ENCODE measurements around the gene INTS1. TPM values are rescaled to one million over a fixed set of nuclear protein-coding genes. Genes with fewer than 3 reads are reported as not detected.

INTS1 gene
- total and polyA plus RNA-seq, 3 experiments from 2014 or later = 26.1 to 111 (median 96.6) TPM

- H3K27ac Mint-ChIP-seq = no peak overlapping the region
- no peaks in the 10 kb centered on the region for H3K9me3 Mint-ChIP-seq
- DNase-seq = no peak
- H3K4me1 Mint-ChIP-seq = peaks cover 3 to 15% (median 5%) of the 10 kb centered on the region in 3 donors
- Histone ChIP-seq H3K9me3 (ENCODE audit: low read length) (no peaks in the 10 kb centered on the region), H3K36me3 (ENCODE audit: insufficient read depth, low read length) (no peaks in the 10 kb centered on the region), H3K27ac (ENCODE audit: low read depth, low read length) (no peak overlapping the region), H3K4me1 (ENCODE audit: insufficient read depth, low read length) (peaks cover 5% of the 10 kb centered on the region), H3K4me3 (ENCODE audit: low read length) (no peak overlapping the region), H3K27me3 (ENCODE audit: insufficient read depth, low read length, poor library complexity, severe bottlenecking) (no peaks in the 10 kb centered on the region)
- no peaks in the 10 kb centered on the region for H3K27me3 Mint-ChIP-seq
- H3K4me3 Mint-ChIP-seq = no peak overlapping the region
- peaks cover 0 to 52% (median 0%) of the 10 kb centered on the region in 3 donors for H3K36me3 Mint-ChIP-seq
- ChIA-PET POLR2A (no interaction called here), CTCF (no interaction called here)
Measured at GRCh38 chr7:1538544-1539180, 34.5 kb upstream of the INTS1 start.

- H3K9me3 Mint-ChIP-seq = no peaks in the 10 kb centered on the region
- Histone ChIP-seq H3K9me3 (ENCODE audit: low read length) (no peaks in the 10 kb centered on the region), H3K27me3 (ENCODE audit: insufficient read depth, low read length, poor library complexity, severe bottlenecking) (no peaks in the 10 kb centered on the region), H3K4me3 (ENCODE audit: low read length) (no peak overlapping the region), H3K27ac (ENCODE audit: low read depth, low read length) (no peak overlapping the region), H3K36me3 (ENCODE audit: insufficient read depth, low read length) (no peaks in the 10 kb centered on the region), H3K4me1 (ENCODE audit: insufficient read depth, low read length) (peaks cover 14% of the 10 kb centered on the region)
- peak overlapping the region in 1 of 8 donors; percentile 79 for H3K27ac Mint-ChIP-seq
- ChIA-PET CTCF (no interaction called here), POLR2A (no interaction called here)
- H3K4me3 Mint-ChIP-seq = peak overlapping the region in 1 of 7 donors; percentile 61
- peaks cover 0 to 47% (median 0%) of the 10 kb centered on the region in 3 donors for H3K36me3 Mint-ChIP-seq
- DNase-seq = no peak
- peaks cover 12 to 24% (median 14%) of the 10 kb centered on the region in 3 donors for H3K4me1 Mint-ChIP-seq
- no peaks in the 10 kb centered on the region for H3K27me3 Mint-ChIP-seq
Measured at GRCh38 chr7:1537535-1538412, 33.6 kb upstream of the INTS1 start.

DNA sequence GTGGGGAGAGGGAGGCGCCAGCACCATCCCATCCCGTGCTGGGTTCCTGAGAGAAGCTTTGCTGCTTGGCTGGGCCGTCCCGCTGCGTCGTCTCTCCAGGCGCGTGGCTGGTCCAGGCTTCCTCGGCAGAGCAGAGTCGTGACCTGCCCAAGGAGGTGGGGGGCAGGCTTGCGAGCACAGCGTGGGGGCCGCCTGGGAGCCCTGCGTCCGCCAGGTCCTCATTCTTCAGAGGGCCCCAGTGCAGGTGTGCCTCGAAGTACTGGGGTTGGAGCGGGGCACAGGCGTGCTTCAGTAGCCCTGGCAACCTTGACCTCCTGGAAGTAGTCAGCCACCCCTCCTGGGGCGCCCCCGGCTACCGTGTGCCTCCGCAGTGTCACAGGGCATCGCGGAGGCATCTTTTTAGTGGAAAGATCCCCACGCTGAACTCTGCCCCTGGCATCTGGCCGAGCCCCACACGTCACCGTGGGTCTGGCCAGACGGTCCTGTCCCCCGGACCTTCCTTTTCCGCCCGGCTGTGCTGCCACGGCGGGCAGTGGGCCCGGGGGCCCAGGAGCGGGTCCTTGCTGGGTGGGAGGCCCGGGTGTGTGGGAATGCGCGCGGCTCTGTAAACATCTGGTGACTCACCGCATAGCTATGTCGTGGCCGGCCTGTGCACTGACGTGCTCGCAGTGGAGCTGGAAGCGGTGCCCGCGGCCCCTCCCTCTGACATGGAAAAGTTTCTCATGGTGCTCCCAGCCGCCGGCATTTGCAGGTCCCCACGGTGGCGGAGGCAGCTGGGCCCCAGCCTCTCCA is 32.8 kb upstream of the INTS1 start:
- H3K36me3 ChIP-seq (ENCODE audit: insufficient read depth, low read length) = no peaks in the 10 kb centered on the region
- H3K27ac Mint-ChIP-seq = peak overlapping the region in 1 of 8 donors; percentile 36
- no peaks in the 10 kb centered on the region for H3K27me3 ChIP-seq (ENCODE audit: insufficient read depth, low read length, poor library complexity, severe bottlenecking)
- H3K9me3 Mint-ChIP-seq = no peaks in the 10 kb centered on the region
- peaks cover 22% of the 10 kb centered on the region for H3K4me1 ChIP-seq (ENCODE audit: insufficient read depth, low read length)
- peaks cover 0 to 43% (median 0%) of the 10 kb centered on the region in 3 donors for H3K36me3 Mint-ChIP-seq
- ChIA-PET POLR2A (no interaction called here), CTCF (no interaction called here)
- peaks cover 19 to 33% (median 22%) of the 10 kb centered on the region in 3 donors for H3K4me1 Mint-ChIP-seq
- DNase-seq = no peak
- no peak overlapping the region for H3K4me3 Mint-ChIP-seq
- H3K9me3 ChIP-seq (ENCODE audit: low read length) = no peaks in the 10 kb centered on the region
- H3K4me3 ChIP-seq (ENCODE audit: low read length) = no peak overlapping the region
- H3K27ac ChIP-seq (ENCODE audit: low read depth, low read length) = no peak overlapping the region
- H3K27me3 Mint-ChIP-seq = no peaks in the 10 kb centered on the region

DNA sequence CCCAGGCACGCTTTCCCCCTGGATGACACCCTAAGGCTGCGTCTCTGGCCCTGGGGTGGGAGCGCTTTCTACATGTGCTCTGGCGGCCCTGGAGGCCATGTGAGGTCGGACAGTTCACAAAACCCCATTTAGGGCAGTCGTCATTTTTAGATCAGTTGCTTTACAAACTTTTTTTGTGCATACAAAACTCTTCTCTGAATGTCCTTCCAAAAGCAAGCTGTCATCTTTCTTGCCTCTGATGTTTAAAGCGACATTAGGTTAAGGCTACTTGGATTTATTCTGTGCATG is 32.2 kb upstream of the INTS1 start:
- H3K27ac Mint-ChIP-seq = peak overlapping the region in 1 of 8 donors; percentile 36

GRCh38 chr7:1535701-1536454 is 31.7 kb upstream of the INTS1 start:
- Mint-ChIP-seq H3K4me3 (peak overlapping the region in 1 of 7 donors; percentile 50), H3K36me3 (peaks cover 0 to 39% (median 0%) of the 10 kb centered on the region in 3 donors), H3K4me1 (peaks cover 26 to 39% (median 27%) of the 10 kb centered on the region in 3 donors), H3K9me3 (no peaks in the 10 kb centered on the region), H3K27me3 (no peaks in the 10 kb centered on the region), H3K27ac (peak overlapping the region in 2 of 8 donors; percentile 36)
- no peak overlapping the region for H3K27ac ChIP-seq (ENCODE audit: low read depth, low read length)
- H3K36me3 ChIP-seq (ENCODE audit: insufficient read depth, low read length) = no peaks in the 10 kb centered on the region
- no peaks in the 10 kb centered on the region for H3K27me3 ChIP-seq (ENCODE audit: insufficient read depth, low read length, poor library complexity, severe bottlenecking)
- CTCF ChIA-PET = no interaction called here
- H3K4me1 ChIP-seq (ENCODE audit: insufficient read depth, low read length) = peaks cover 29% of the 10 kb centered on the region
- no peaks in the 10 kb centered on the region for H3K9me3 ChIP-seq (ENCODE audit: low read length)
- no peak for DNase-seq
- H3K4me3 ChIP-seq (ENCODE audit: low read length) = no peak overlapping the region
- POLR2A ChIA-PET = interaction anchor here (0.7 kb wide), 1 partner anchor 700 kb away, joined by 3 read pairs; no protein-coding TSS in a partner anchor

More for the DNA sequence above, 32.2 kb upstream of the INTS1 start:
- H3K9me3 Mint-ChIP-seq = no peaks in the 10 kb centered on the region
- Histone ChIP-seq H3K4me1 (ENCODE audit: insufficient read depth, low read length) (peaks cover 28% of the 10 kb centered on the region), H3K36me3 (ENCODE audit: insufficient read depth, low read length) (no peaks in the 10 kb centered on the region), H3K4me3 (ENCODE audit: low read length) (no peak overlapping the region), H3K9me3 (ENCODE audit: low read length) (no peaks in the 10 kb centered on the region), H3K27me3 (ENCODE audit: insufficient read depth, low read length, poor library complexity, severe bottlenecking) (no peaks in the 10 kb centered on the region), H3K27ac (ENCODE audit: low read depth, low read length) (no peak overlapping the region)
- H3K4me1 Mint-ChIP-seq = peaks cover 25 to 38% (median 27%) of the 10 kb centered on the region in 3 donors
- ChIA-PET POLR2A (no interaction called here), CTCF (no interaction called here)
- peak overlapping the region in 1 of 7 donors; percentile 50 for H3K4me3 Mint-ChIP-seq
- peaks cover 0 to 43% (median 0%) of the 10 kb centered on the region in 3 donors for H3K36me3 Mint-ChIP-seq
- no peaks in the 10 kb centered on the region for H3K27me3 Mint-ChIP-seq
- no peak for DNase-seq

DNA sequence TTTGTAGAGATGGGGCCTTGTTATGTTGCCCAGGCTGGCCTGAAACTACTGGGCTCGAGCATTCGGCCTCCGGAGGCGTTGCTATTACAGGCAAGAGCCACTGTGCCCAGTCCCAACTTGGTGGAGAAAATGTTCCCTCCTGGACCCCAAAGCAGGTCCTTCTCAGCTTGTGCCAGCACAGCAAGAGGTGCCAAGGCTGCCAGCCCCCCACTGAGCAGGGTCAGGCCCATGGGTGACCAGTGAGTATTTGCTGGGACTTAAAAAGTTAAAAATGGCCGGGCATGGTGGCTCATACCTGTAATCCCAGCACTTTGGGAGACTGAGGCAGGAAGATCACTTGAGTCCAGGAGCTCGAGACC is 30.9 kb upstream of the INTS1 start:
- Histone ChIP-seq H3K27ac (ENCODE audit: low read depth, low read length) (no peak overlapping the region), H3K36me3 (ENCODE audit: insufficient read depth, low read length) (no peaks in the 10 kb centered on the region), H3K27me3 (ENCODE audit: insufficient read depth, low read length, poor library complexity, severe bottlenecking) (no peaks in the 10 kb centered on the region), H3K9me3 (ENCODE audit: low read length) (no peaks in the 10 kb centered on the region), H3K4me1 (ENCODE audit: insufficient read depth, low read length) (peaks cover 32% of the 10 kb centered on the region), H3K4me3 (ENCODE audit: low read length) (no peak overlapping the region)
- no peak overlapping the region for H3K4me3 Mint-ChIP-seq
- POLR2A ChIA-PET = interaction anchor here (0.7 kb wide), 1 partner anchor 701 kb away, joined by 3 read pairs; no protein-coding TSS in a partner anchor
- CTCF ChIA-PET = interaction anchor here (1.3 kb wide), 1 partner anchor 10 kb away, joined by 3 read pairs; no protein-coding TSS in a partner anchor
- no peaks in the 10 kb centered on the region for H3K9me3 Mint-ChIP-seq
- peaks cover 26 to 42% (median 27%) of the 10 kb centered on the region in 3 donors for H3K4me1 Mint-ChIP-seq
- H3K27me3 Mint-ChIP-seq = no peaks in the 10 kb centered on the region
- peak overlapping the region in 1 of 8 donors; percentile 99 for H3K27ac Mint-ChIP-seq
- peaks cover 0 to 33% (median 0%) of the 10 kb centered on the region in 3 donors for H3K36me3 Mint-ChIP-seq
- DNase-seq = no peak

GRCh38 chr7:1534330-1535099 is 30.3 kb upstream of the INTS1 start:
- H3K4me1 Mint-ChIP-seq = peaks cover 26 to 44% (median 27%) of the 10 kb centered on the region in 3 donors
- H3K27me3 Mint-ChIP-seq = no peaks in the 10 kb centered on the region
- peaks cover 0 to 28% (median 0%) of the 10 kb centered on the region in 3 donors for H3K36me3 Mint-ChIP-seq
- Histone ChIP-seq H3K27me3 (ENCODE audit: insufficient read depth, low read length, poor library complexity, severe bottlenecking) (no peaks in the 10 kb centered on the region), H3K4me1 (ENCODE audit: insufficient read depth, low read length) (peaks cover 35% of the 10 kb centered on the region), H3K9me3 (ENCODE audit: low read length) (no peaks in the 10 kb centered on the region), H3K27ac (ENCODE audit: low read depth, low read length) (no peak overlapping the region), H3K4me3 (ENCODE audit: low read length) (no peak overlapping the region), H3K36me3 (ENCODE audit: insufficient read depth, low read length) (no peaks in the 10 kb centered on the region)
- CTCF ChIA-PET = interaction anchor here (1.3 kb wide), 1 partner anchor 11 kb away, joined by 3 read pairs; no protein-coding TSS in a partner anchor
- H3K4me3 Mint-ChIP-seq = peak overlapping the region in 2 of 7 donors; percentile 30 to 75
- POLR2A ChIA-PET = interaction anchor here (0.5 kb wide), 1 partner anchor 37 kb away, joined by 4 read pairs; no protein-coding TSS in a partner anchor
- no peaks in the 10 kb centered on the region for H3K9me3 Mint-ChIP-seq
- H3K27ac Mint-ChIP-seq = peak overlapping the region in 5 of 8 donors; percentile 37 to 99 (median 78)
- no peak for DNase-seq
